Measurements from ENCODE around the gene CLCA2.

CLCA2 gene

GRCh38 chr1:86430376-86430775 is 6.4 kb downstream of the CLCA2 start:
- Mint-ChIP-seq H3K36me3 (ENCODE audit: low read depth) (no peaks in the 10 kb centered on the region), H3K9me3 (no peaks in the 10 kb centered on the region), H3K27me3 (ENCODE audit: low read depth, poor library complexity) (peaks cover 17% of the 10 kb centered on the region), H3K4me3 (no peak overlapping the region), H3K27ac (no peak overlapping the region), H3K4me1 (no peaks in the 10 kb centered on the region)
- DNase-seq = no peak
- TF ChIP-seq CTCF (IDR thresholded peaks at IDR 0.05) = no peak

- Mint-ChIP-seq H3K36me3 (ENCODE audit: low read depth) (no peaks in the 10 kb centered on the region), H3K27ac (no peak overlapping the region), H3K9me3 (no peaks in the 10 kb centered on the region), H3K4me3 (no peak overlapping the region), H3K27me3 (ENCODE audit: low read depth, poor library complexity) (peaks cover 15% of the 10 kb centered on the region), H3K4me1 (no peaks in the 10 kb centered on the region)
- no peak for DNase-seq
- no peak for TF ChIP-seq CTCF (IDR thresholded peaks at IDR 0.05)
Observed at GRCh38 chr1:86434059-86434458, 10.1 kb downstream of the CLCA2 start.

GRCh38 chr1:86435327-86435726 is 11.4 kb downstream of the CLCA2 start:
- Mint-ChIP-seq H3K9me3 (no peaks in the 10 kb centered on the region), H3K4me3 (no peak overlapping the region), H3K27me3 (ENCODE audit: low read depth, poor library complexity) (peaks cover 15% of the 10 kb centered on the region), H3K36me3 (ENCODE audit: low read depth) (no peaks in the 10 kb centered on the region), H3K27ac (no peak overlapping the region), H3K4me1 (no peaks in the 10 kb centered on the region)
- no peak for DNase-seq
- no peak for TF ChIP-seq CTCF (IDR thresholded peaks at IDR 0.05)

- no peaks in the 10 kb centered on the region for H3K4me1 Mint-ChIP-seq
- DNase-seq = no peak
- no peak overlapping the region for H3K27ac Mint-ChIP-seq
- no peaks in the 10 kb centered on the region for H3K9me3 Mint-ChIP-seq
- no peak for TF ChIP-seq CTCF (IDR thresholded peaks at IDR 0.05)
- H3K27me3 Mint-ChIP-seq (ENCODE audit: low read depth, poor library complexity) = peaks cover 15% of the 10 kb centered on the region
- no peaks in the 10 kb centered on the region for H3K36me3 Mint-ChIP-seq (ENCODE audit: low read depth)
- H3K4me3 Mint-ChIP-seq = no peak overlapping the region
Observed at GRCh38 chr1:86436041-86436440, 12.1 kb downstream of the CLCA2 start.

- Mint-ChIP-seq H3K9me3 (no peaks in the 10 kb centered on the region), H3K4me3 (no peak overlapping the region), H3K27me3 (ENCODE audit: low read depth, poor library complexity) (peaks cover 6% of the 10 kb centered on the region), H3K27ac (no peak overlapping the region), H3K4me1 (no peaks in the 10 kb centered on the region), H3K36me3 (ENCODE audit: low read depth) (no peaks in the 10 kb centered on the region)
- TF ChIP-seq CTCF (IDR thresholded peaks at IDR 0.05) = no peak
- no peak for DNase-seq
Observed at GRCh38 chr1:86441581-86441980, 17.6 kb downstream of the CLCA2 start.

- no peaks in the 10 kb centered on the region for H3K9me3 Mint-ChIP-seq
- no peak for TF ChIP-seq CTCF (IDR thresholded peaks at IDR 0.05)
Observed at GRCh38 chr1:86441997-86442396, 18.0 kb downstream of the CLCA2 start.

More at GRCh38 chr1:86441997-86442396, 18.0 kb downstream of the CLCA2 start:
- no peak overlapping the region for H3K4me3 Mint-ChIP-seq
- H3K27me3 Mint-ChIP-seq (ENCODE audit: low read depth, poor library complexity) = peaks cover 6% of the 10 kb centered on the region
- H3K36me3 Mint-ChIP-seq (ENCODE audit: low read depth) = no peaks in the 10 kb centered on the region
- no peaks in the 10 kb centered on the region for H3K4me1 Mint-ChIP-seq
- DNase-seq = no peak
- H3K27ac Mint-ChIP-seq = no peak overlapping the region
